ENCODE measurements around the gene TMEM144. TPM values are rescaled to one million over a fixed set of nuclear protein-coding genes. Genes with fewer than 3 reads are reported as not detected.

TMEM144 gene
- total RNA-seq, 1 experiment from 2014 or later, result 6.0 TPM

DNA sequence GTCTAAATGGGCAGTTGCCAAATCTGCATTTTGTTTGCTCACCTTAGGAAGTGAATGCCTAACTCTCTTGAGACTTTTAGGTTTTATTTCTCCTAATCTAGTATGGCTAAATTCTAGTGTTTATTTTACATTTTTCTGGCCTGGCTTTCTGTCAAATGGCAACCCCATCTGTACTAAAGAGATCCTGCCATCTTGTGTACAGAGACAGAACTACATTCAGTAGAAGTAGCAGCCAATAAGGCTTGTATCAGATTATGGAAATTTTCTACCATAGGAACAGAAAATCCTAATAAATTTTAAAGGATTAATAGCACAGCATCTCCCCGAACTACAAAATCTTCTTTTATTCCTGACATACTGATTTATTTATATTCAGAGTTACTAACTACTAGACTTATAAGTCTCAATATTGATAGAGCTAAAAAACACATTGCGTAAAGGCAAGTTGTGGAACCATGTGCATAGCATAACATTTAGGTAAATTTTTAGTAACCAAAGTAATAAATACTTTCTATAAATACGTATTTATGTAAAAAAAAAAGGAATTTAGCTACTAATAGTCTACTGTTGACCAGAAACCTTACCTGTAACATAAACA, 45.5 kb downstream of the TMEM144 start:
- DNase-seq (ENCODE audit: low read depth, low spot score), result peak; percentile 4
- in situ Hi-C loops (cut with HindIII; ENCODE audit: low pct_unique_long_range_greater_than_20kb, low sequenced_read_pairs), result no loop called here
- Histone ChIP-seq H3K4me1 (ENCODE audit: control insufficient read depth, insufficient read depth, low read length) (no peaks in the 10 kb centered on the region), H3K27me3 (ENCODE audit: control insufficient read depth, insufficient read depth, low read length) (no peaks in the 10 kb centered on the region), H3K4me3 (ENCODE audit: low read depth in 2 of 2, low read length in 2 of 2) (no peak overlapping the region), H3K27ac (ENCODE audit: low read length) (no peak overlapping the region), H3K36me3 (ENCODE audit: control insufficient read depth, insufficient read depth, low read length) (no peaks in the 10 kb centered on the region), H3K9me3 (ENCODE audit: control insufficient read depth, insufficient read depth, low read depth, low read length) (no peaks in the 10 kb centered on the region)
- ChIA-PET CTCF (interaction anchor here (0.6 to 0.7 kb wide), 2 partner anchors 24 to 199 kb away, joined by 3 read pairs; no protein-coding TSS in a partner anchor), POLR2A (no interaction called here)
- no peak for TF ChIP-seq POLR2AphosphoS5 (IDR thresholded peaks at IDR 0.05; ENCODE audit: low read depth, low read length)
- TF ChIP-seq, protein P1, sequence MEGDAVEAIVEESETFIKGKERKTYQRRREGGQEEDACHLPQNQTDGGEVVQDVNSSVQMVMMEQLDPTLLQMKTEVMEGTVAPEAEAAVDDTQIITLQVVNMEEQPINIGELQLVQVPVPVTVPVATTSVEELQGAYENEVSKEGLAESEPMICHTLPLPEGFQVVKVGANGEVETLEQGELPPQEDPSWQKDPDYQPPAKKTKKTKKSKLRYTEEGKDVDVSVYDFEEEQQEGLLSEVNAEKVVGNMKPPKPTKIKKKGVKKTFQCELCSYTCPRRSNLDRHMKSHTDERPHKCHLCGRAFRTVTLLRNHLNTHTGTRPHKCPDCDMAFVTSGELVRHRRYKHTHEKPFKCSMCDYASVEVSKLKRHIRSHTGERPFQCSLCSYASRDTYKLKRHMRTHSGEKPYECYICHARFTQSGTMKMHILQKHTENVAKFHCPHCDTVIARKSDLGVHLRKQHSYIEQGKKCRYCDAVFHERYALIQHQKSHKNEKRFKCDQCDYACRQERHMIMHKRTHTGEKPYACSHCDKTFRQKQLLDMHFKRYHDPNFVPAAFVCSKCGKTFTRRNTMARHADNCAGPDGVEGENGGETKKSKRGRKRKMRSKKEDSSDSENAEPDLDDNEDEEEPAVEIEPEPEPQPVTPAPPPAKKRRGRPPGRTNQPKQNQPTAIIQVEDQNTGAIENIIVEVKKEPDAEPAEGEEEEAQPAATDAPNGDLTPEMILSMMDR (IDR thresholded peaks at IDR 0.05), result peak; percentile 59; the same call in 1 of the 2 replicates
- ATAC-seq, result no peak
- no TSS peak for BruUV-seq (replicated peaks)
- intact Hi-C loops (cut with micrococcal nuclease; ENCODE audit: unreplicated experiment), result loop anchor here (2.0 kb wide), 1 partner anchor 263 kb away; no protein-coding TSS in a partner anchor

DNA sequence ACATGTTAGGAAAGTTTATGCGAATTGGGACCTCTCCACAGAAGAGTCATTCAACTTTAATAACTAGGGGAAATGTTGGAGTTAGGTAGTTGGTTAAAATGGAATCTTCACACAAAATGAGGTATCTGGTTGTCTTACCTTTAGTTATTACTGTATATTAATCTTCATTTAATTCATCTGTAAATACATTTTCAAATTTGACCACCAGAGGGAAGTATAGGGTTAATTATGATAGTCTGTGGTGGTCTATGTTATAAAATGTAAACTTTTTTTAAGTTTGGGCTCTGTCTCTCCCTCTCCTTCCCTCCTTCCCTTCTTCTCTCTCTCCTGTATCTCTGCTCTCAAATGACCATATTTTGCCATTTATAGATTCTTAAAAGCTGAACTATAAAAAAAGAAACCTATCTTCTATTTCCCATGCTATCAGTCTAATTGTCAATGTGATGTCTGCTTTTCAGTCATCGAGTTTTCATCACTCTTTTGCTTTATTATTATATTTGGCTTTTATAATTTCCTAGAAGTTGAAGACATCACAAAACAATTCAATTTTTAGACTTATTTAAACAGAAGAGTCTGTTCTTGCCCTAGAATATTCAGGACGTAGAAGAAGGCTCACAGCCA, 49.8 kb downstream of the TMEM144 start:
- POLR2A ChIA-PET, result no interaction called here

More for the DNA sequence above, 49.8 kb downstream of the TMEM144 start:
- BruUV-seq (replicated peaks), result no TSS peak
- H3K27ac ChIP-seq (ENCODE audit: low read length), result no peak overlapping the region
- H3K9me3 ChIP-seq (ENCODE audit: control insufficient read depth, insufficient read depth, low read depth, low read length), result no peaks in the 10 kb centered on the region
- no peaks in the 10 kb centered on the region for H3K4me1 ChIP-seq (ENCODE audit: control insufficient read depth, insufficient read depth, low read length)
- H3K27me3 ChIP-seq (ENCODE audit: control insufficient read depth, insufficient read depth, low read length), result no peaks in the 10 kb centered on the region
- intact Hi-C loops (cut with micrococcal nuclease; ENCODE audit: unreplicated experiment) (loop anchor here (1.0 kb wide), 1 partner anchor 364 kb away; no protein-coding TSS in a partner anchor), in situ Hi-C loops (cut with HindIII; ENCODE audit: low pct_unique_long_range_greater_than_20kb, low sequenced_read_pairs) (no loop called here)
- no peak overlapping the region for H3K4me3 ChIP-seq (ENCODE audit: low read depth in 2 of 2, low read length in 2 of 2)
- ATAC-seq (no peak), DNase-seq (ENCODE audit: low read depth, low spot score) (no peak)
- H3K36me3 ChIP-seq (ENCODE audit: control insufficient read depth, insufficient read depth, low read length), result no peaks in the 10 kb centered on the region
- no peak for TF ChIP-seq SIN3A (IDR thresholded peaks at IDR 0.05; ENCODE audit: borderline replicate concordance, insufficient read depth, low read depth, low read length)
- TF ChIP-seq TCF7L2 (IDR thresholded peaks at IDR 0.05; ENCODE audit: low read depth, low read length), result no peak
- TF ChIP-seq, protein P1 (IDR thresholded peaks at IDR 0.05), result peak; percentile 36; the same call in 1 of the 2 replicates
- TF ChIP-seq, protein P2, sequence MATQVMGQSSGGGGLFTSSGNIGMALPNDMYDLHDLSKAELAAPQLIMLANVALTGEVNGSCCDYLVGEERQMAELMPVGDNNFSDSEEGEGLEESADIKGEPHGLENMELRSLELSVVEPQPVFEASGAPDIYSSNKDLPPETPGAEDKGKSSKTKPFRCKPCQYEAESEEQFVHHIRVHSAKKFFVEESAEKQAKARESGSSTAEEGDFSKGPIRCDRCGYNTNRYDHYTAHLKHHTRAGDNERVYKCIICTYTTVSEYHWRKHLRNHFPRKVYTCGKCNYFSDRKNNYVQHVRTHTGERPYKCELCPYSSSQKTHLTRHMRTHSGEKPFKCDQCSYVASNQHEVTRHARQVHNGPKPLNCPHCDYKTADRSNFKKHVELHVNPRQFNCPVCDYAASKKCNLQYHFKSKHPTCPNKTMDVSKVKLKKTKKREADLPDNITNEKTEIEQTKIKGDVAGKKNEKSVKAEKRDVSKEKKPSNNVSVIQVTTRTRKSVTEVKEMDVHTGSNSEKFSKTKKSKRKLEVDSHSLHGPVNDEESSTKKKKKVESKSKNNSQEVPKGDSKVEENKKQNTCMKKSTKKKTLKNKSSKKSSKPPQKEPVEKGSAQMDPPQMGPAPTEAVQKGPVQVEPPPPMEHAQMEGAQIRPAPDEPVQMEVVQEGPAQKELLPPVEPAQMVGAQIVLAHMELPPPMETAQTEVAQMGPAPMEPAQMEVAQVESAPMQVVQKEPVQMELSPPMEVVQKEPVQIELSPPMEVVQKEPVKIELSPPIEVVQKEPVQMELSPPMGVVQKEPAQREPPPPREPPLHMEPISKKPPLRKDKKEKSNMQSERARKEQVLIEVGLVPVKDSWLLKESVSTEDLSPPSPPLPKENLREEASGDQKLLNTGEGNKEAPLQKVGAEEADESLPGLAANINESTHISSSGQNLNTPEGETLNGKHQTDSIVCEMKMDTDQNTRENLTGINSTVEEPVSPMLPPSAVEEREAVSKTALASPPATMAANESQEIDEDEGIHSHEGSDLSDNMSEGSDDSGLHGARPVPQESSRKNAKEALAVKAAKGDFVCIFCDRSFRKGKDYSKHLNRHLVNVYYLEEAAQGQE (IDR thresholded peaks at IDR 0.05; ENCODE audit: insufficient read depth in 1 of 2, low read depth in 2 of 2, low read length in 1 of 2), result no peak
- TF ChIP-seq POLR2AphosphoS5 (IDR thresholded peaks at IDR 0.05; ENCODE audit: low read depth, low read length), result no peak
- CTCF ChIA-PET, result no interaction called here
